KOPT-K1 (cell line): ENCODE results near the gene NCKAP5L.

Source experiments
- H3K27ac ChIP-seq: fragments of 200-600 bp; sonication (generic); 2 replicates; pipeline ENCODE4 v1.5.1; 2016; ENCODE audit warnings: antibody characterized with exemption, mild to moderate bottlenecking, low read depth, low read length; ENCODE audit not compliant: poor library complexity, severe bottlenecking
- H3K36me3 ChIP-seq: fragments of 200-600 bp; sonication (generic); 2 replicates; pipeline ENCODE4 v1.5.1; 2017; ENCODE audit warnings: antibody characterized with exemption, mild to moderate bottlenecking, low read length, moderate library complexity; ENCODE audit not compliant: insufficient read depth
- H3K9me3 ChIP-seq: fragments of 200-600 bp; sonication (generic); 2 replicates; pipeline ENCODE4 v1.5.1; 2017; ENCODE audit warnings: antibody characterized with exemption, low read length, mild to moderate bottlenecking; ENCODE audit not compliant: insufficient read depth, poor library complexity, severe bottlenecking

NCKAP5L gene

GRCh38 chr12:49766115-49766455 lies 62.1 kb downstream of the NCKAP5L start:
- Histone ChIP-seq H3K27ac (no peak overlapping the region), H3K9me3 (no peaks in the 10 kb centered on the region), H3K36me3 (peaks cover 48% of the 10 kb centered on the region)

GRCh38 chr12:49764126-49764525 lies 64.1 kb downstream of the NCKAP5L start:
- H3K27ac ChIP-seq: peak overlapping the region; percentile 56
- H3K36me3 ChIP-seq: peaks cover 68% of the 10 kb centered on the region
- no peaks in the 10 kb centered on the region for H3K9me3 ChIP-seq

- no peaks in the 10 kb centered on the region for H3K9me3 ChIP-seq
- peaks cover 78% of the 10 kb centered on the region for H3K36me3 ChIP-seq
- H3K27ac ChIP-seq: peak overlapping the region; percentile 56
These were observed 65.1 kb downstream of the NCKAP5L start for GRCh38 chr12:49763006-49763591.

- no peaks in the 10 kb centered on the region for H3K9me3 ChIP-seq
- peak overlapping the region; percentile 56 for H3K27ac ChIP-seq
- peaks cover 85% of the 10 kb centered on the region for H3K36me3 ChIP-seq
These were observed 65.8 kb downstream of the NCKAP5L start for GRCh38 chr12:49762468-49762847.

- Histone ChIP-seq H3K9me3 (no peaks in the 10 kb centered on the region), H3K27ac (peak overlapping the region; percentile 56), H3K36me3 (peaks cover 91% of the 10 kb centered on the region)
These were observed 66.3 kb downstream of the NCKAP5L start for GRCh38 chr12:49761677-49762467.

- H3K36me3 ChIP-seq: peaks cover 94% of the 10 kb centered on the region
- H3K27ac ChIP-seq: no peak overlapping the region
These were observed 77.2 kb downstream of the NCKAP5L start for GRCh38 chr12:49750996-49751393.

GRCh38 chr12:49750027-49750995 lies 77.9 kb downstream of the NCKAP5L start:
- H3K27ac ChIP-seq: peak overlapping the region; percentile 16
- H3K9me3 ChIP-seq: no peaks in the 10 kb centered on the region
- peaks cover 88% of the 10 kb centered on the region for H3K36me3 ChIP-seq

More at GRCh38 chr12:49750996-49751393, 77.2 kb downstream of the NCKAP5L start:
- no peaks in the 10 kb centered on the region for H3K9me3 ChIP-seq

- peaks cover 86% of the 10 kb centered on the region for H3K36me3 ChIP-seq
- no peak overlapping the region for H3K27ac ChIP-seq
- H3K9me3 ChIP-seq: no peaks in the 10 kb centered on the region
These were observed 79.4 kb downstream of the NCKAP5L start for GRCh38 chr12:49748800-49749199.

GRCh38 chr12:49748306-49748705 lies 79.9 kb downstream of the NCKAP5L start:
- H3K27ac ChIP-seq: no peak overlapping the region

GRCh38 chr12:49744363-49744885 lies 83.8 kb downstream of the NCKAP5L start:
- Histone ChIP-seq H3K36me3 (peaks cover 50% of the 10 kb centered on the region), H3K9me3 (no peaks in the 10 kb centered on the region), H3K27ac (no peak overlapping the region)

More at GRCh38 chr12:49748306-49748705, 79.9 kb downstream of the NCKAP5L start:
- Histone ChIP-seq H3K36me3 (peaks cover 86% of the 10 kb centered on the region), H3K9me3 (no peaks in the 10 kb centered on the region)

- peak overlapping the region; percentile 88 for H3K27ac ChIP-seq
- peaks cover 32% of the 10 kb centered on the region for H3K36me3 ChIP-seq
- no peaks in the 10 kb centered on the region for H3K9me3 ChIP-seq
These were observed 86.2 kb downstream of the NCKAP5L start for GRCh38 chr12:49741882-49742620.
